Activated CD8-positive, alpha-beta memory T cell treated with anti-CD3 and anti-CD28 coated beads, Interleukin-2, amount 50 U/mL, for 24 hours (primary cell): ENCODE measurements around the gene TMEM182.

Experiments
- DNase-seq: peaks from one replicate; pipeline ENCODE4 v3.0.0-alpha.2; 2020; ENCODE audit errors: extremely low read depth

TMEM182 gene

GRCh38 chr2:102768253-102768652, 6.4 kb downstream of the TMEM182 start:
- no peak for DNase-seq

- no peak for DNase-seq
Measured at GRCh38 chr2:102768892-102769291, 7.1 kb downstream of the TMEM182 start.

DNA sequence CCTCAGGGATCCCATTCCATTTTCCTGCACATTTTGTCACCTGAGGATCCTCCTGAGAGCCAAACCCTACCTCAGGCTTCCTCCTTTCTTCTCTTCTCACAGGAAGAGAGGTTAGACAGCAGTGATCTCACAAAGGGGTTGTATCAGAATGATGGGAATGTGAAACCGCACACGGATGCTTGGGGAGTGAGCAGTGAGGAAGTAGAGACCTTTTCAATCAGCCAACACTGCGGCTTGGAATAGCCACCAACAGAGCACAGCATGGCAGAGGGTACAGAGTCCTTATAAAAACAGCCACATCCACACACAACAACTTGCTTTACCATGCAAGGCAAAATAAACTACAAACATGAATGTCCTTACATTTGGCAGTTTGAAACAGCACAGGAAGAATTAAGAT, 8.7 kb downstream of the TMEM182 start:
- no peak for DNase-seq

DNA sequence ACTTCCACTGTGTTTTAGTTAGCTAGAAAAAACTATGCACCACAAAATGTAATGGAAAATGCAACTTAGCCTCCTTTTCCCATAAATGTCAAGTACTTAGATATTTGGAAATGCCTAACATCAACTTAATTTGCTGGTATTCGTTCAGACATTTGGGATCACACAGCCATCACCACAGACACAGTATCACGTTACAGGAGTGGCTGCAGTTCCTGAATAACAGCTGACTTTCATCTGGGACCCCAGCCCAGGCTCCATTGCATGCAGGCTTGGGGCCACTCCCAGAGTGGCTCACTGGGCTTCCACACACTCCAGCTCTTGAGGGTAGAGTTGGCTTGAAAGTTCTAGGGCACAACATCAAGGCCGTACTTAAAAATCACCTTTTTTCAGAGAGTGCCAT, 9.3 kb downstream of the TMEM182 start:
- no peak for DNase-seq

DNA sequence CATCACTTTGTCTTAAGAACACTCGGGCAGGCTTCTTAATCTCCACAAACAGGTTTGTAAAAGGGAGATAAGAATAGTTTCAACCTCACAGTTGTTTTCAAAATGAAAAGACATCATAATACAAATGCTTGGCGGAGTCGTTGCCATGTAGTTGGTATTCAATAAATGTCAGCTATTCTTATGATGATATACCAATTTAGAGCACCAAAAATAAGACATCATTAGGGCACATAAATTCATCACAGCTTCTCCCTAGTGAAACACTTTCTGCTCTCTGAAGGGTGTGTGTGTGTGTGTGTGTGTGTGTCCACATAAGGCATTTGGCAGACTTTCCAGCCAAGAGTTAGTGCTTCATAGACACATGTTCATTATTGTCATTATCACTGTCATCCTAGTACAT, 10.8 kb downstream of the TMEM182 start:
- DNase-seq, result no peak

DNA sequence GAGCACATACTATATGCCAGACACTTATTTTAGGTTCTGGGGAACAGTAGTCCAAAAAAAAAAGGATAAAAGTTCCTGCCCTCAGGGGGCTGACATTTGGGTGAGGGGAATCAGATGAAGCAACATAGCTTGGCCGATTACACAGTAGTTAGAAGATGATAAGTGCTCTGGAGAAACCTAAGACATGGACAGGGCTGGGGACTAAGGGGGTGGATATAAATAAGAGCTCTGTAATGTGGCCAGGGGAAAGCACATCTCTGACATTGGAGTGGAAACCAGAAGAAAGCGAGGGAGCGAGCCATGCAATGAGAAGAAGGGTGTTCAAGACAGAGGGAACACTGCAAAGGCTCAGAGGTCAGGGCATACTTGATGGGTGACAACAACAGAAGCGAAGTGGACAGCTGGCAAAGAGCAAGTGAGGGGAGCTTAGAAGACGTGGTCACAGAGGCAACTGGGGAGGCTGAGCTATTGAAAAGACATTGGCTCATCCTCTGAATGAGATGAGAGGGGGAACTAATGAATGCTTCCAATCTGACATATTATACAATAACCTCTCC, 11.4 kb downstream of the TMEM182 start:
- no peak for DNase-seq

DNA sequence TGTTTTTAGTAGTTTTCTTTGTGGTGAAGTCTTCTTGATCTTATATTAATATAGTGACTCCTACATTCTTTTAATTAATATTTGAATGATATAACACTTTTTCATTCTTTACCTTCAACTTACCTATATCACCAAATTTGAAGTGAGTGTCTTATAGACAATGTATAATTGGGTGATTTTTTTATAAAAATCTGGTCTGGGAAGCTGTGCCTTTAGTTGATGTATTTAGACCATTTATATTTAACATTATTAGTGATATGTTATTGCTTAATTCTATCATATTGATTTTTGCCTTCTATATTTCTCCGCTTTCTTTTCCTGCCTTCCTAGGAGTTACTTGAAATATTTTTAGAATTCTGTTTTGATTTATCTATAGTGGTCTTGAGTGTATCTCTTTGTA, 16.4 kb downstream of the TMEM182 start:
- no peak for DNase-seq

DNA sequence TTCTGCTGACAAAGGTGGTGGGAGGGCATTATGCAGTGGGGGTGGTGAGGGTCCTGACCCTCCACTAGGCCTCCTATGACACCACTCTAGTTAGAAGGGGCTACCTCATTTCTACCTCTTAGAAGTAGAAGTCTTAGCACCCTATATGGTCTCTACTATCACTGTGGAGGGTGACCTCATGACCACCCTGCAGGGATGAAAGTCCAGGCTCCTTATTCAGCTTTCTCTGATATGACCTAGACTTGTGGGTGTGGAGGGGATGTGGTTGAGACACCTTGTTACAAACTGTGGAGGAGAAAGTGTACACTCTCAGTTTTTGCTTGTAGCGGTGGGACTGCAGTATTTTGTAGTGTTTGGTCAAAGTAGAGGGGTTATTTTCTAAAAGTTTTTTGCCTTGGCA, 18.6 kb downstream of the TMEM182 start:
- no peak for DNase-seq

DNA sequence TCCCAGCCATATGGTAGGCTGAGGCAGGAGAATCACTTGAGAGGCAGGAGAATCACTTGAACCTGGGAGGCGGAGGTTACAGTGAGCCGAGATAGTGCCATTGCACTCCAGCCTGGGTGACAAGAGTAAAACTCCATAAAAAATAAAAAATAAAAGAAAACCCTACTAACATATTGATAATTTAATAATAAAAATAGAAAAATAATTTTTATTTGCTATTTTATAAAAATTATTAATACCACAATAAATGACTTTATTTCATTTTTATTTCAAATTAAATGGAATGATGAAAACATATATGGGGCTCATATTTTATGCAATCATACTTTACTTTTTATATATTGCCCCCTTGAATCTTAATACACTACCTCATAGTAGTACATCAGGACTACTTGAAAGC, 20.4 kb downstream of the TMEM182 start:
- DNase-seq, result no peak

DNA sequence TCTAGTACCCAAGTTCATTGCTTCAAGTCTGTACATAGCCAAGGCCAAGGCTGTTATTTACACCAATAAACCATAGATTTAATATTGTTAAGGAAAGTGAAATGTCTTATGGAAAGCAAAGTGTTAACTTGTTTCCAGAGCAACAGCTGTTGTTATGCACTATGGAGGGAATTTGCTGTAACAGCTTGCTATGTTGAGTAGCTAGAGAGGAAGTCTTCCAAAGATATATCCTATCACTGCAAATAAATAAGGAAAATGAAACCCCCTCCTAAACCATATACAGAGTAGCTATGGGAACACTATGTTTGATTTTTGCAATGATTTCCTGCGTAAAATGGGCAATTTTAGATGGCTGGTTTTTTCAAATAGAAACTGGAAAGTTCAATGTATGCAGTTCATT, 21.1 kb downstream of the TMEM182 start:
- no peak for DNase-seq

DNA sequence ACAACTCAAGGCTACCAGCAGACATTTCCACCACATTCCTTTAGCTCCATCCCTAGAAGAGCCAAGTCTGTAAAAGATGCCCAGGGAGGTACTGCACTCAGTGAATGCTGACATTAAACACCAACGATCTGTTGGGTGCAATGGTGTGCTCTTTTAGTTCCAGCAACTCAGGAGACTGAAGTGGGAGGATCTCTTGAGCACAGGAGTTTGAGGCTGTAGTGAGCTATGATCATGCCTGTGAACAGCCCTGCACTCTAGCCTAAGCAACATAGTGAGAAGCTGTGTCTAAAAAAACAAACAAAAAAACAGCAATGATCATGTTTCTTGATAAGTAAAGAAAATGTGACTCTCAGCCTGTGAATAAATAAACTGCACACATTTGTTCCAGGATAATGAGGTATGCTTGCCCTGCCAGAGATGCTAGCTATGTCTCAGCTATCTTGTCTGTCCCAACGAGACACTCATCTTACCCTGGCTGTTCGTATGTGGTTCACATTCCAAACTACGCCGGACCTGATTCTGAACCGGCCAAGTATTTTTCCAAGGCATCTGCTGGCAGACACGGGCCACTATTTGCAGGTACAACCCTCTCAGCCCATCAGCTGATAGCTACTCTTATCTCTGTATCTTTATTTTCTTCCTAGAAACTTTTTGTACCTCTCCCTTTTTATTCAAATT, 21.8 kb downstream of the TMEM182 start:
- DNase-seq, result no peak

GRCh38 chr2:102784940-102785339, 23.1 kb downstream of the TMEM182 start:
- no peak for DNase-seq

GRCh38 chr2:102788216-102788884, 26.5 kb downstream of the TMEM182 start:
- DNase-seq, result no peak

DNA sequence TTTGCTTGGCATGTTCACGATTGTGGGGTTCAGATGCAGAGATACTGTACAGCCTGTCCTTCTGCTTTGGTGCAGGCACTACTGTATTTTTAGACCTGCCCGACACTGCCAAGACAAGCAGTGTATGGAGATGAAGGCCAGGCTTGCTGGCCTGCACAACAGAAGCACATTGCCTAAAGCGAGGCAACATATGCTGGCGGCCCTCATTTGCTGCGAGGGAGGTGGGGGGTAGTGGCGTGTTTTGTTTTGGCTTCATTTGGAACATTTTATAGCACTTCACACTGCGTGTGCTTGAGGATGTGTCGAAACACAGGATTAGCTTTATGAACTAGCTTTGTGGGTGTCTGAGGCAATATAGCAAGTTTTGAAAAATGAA, 27.0 kb downstream of the TMEM182 start:
- no peak for DNase-seq

DNA sequence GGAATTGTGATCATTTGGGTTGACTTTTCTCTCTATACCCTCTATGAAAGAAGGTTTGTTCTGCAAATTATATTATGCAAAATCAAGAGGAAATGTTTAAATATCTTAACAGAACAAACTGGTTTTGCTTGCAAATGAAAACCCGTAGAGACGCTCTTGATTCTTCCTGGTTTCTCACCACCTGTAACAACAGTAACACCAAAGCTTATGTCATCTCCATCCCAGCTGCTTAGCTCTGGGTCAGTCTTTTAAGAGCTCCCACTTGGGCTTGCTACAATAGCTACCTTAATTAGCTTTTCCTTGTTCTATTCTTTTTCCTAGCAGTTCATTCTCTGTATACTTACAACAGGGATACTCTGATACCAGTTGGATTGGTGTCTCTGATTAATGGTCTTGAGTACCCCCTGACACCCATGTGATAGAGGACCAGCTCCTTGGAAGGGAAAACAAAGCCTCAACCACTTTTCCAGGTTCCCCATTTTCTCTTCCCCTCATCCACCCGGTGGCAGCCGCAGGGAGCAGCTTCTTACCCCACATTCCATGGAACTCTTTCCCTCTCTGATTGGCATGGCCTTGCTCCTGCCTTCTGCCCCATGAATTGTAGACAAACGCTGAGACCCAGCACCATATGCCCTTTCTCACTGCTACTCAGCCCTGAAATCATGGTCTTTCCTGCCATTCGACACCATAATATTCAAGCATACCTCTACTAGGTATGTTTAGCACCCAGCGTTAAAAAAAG, 27.7 kb downstream of the TMEM182 start:
- DNase-seq, result no peak

GRCh38 chr2:102790091-102790455, 28.2 kb downstream of the TMEM182 start:
- no peak for DNase-seq

GRCh38 chr2:102792568-102793208, 30.9 kb downstream of the TMEM182 start:
- no peak for DNase-seq

DNA sequence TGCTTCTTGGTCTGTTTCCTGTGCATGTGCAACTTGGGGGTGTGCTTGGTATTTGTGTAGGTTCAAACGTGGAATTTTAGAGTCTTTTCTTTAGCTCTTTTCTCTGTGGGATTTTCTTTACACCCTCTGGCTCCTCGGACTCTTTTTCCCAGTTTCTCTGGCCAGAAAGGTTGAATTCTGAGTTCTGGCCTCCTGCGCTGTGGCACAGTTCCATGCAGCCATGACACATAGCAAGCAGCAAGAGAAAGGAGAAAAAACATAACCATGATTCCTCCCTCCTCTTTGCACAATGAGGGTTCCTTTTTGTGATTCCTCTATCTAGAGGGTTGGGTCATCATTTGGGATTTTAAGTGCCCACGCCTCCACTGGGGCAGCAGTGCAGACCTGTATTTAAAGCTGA, 33.8 kb downstream of the TMEM182 start:
- DNase-seq, result no peak

GRCh38 chr2:102796337-102796736, 34.5 kb downstream of the TMEM182 start:
- no peak for DNase-seq

GRCh38 chr2:102797486-102797885, 35.7 kb downstream of the TMEM182 start:
- DNase-seq, result no peak

DNA sequence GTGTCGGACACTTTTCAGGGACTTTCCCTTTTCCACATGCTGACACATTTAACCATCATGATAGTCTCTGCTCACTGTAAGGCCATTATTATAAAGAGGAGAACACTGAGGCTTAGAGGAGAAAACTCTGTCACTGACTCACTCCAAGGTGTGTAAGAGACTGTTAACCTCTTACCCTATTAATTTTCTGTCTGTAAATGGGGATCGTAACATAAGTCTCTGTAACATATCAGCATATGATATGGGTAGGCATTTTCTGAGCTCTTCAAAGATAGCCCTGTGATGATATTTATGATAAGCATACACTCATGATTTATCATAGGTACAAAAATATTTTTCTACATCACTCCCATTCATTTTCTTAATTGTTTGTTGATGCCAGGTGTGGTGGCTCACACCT, 36.4 kb downstream of the TMEM182 start:
- DNase-seq, result no peak

GRCh38 chr2:102801098-102801718, 39.4 kb downstream of the TMEM182 start:
- DNase-seq, result no peak
